Peyer's patch (tissue), 4 donors: ENCODE data around the gene BTG4.

ENCODE experiments used
- CTCF ChIP-seq, 6 experiments: fragments of 450-650 bp in 4 of 6; fragments of 200-600 bp in 2 of 6; sonication (generic) in 1 of 6; IDR thresholded peaks; one replicate each; pipeline ENCODE4 v1.5.1; 2017 to 2019; ENCODE audit warnings: antibody characterized with exemption in 6 of 6, mild to moderate bottlenecking in 3 of 6, moderate library complexity in 1 of 6
- POLR2A ChIP-seq, 2 donors: fragments of 450-650 bp; IDR thresholded peaks; one replicate each; pipeline ENCODE4 v1.5.1; 2017; ENCODE audit warnings: antibody characterized with exemption in 2 of 2, mild to moderate bottlenecking in 2 of 2, moderate library complexity in 2 of 2

- TF ChIP-seq CTCF (IDR thresholded peaks at IDR 0.05) (no peak), POLR2A (IDR thresholded peaks at IDR 0.05) (no peak)
These were observed 51.3 kb downstream of the BTG4 start for GRCh38 chr11:111460856-111461255.
